CD4-positive, alpha-beta T cell treated with Interleukin-1 beta for 1 hour (primary cell): ENCODE results near the gene PPM1E.
"Not testable (repeated sequence)": the region's sequence is repeated elsewhere in the genome, so short reads cannot be mapped to it uniquely, and the experiment has no call there.

Experiments used
- DNase-seq, 2 donors: peaks; one replicate each; pipeline ENCODE4 v3.0.0-alpha.2; 2020 to 2022

PPM1E gene

GRCh38 chr17:58783380-58783779, 27.7 kb downstream of the PPM1E start:
- no peak for DNase-seq

DNA sequence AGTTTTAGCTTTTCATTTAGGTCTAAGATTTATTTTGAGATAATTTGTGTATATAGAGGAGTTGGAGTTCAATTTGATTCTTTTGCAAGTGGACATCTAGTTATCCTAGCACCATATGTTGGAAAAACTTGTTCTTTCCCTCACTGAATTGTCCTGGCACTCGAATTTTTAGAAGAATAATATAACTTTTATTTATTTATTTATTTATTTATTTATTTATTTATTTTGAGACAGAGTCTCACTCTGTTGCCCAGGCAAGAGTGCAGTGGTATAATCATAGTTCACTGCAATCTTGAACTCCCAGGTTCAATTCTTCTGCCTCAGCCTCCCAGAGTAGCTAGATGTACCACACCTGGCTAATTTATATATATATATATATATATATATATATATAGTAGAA, 29.4 kb downstream of the PPM1E start:
- DNase-seq: no peak

- DNase-seq: no peak
These were observed 31.1 kb downstream of the PPM1E start for GRCh38 chr17:58786586-58787295.

- no peak for DNase-seq
These were observed 32.5 kb downstream of the PPM1E start for GRCh38 chr17:58788199-58788598.

GRCh38 chr17:58789160-58789559, 33.5 kb downstream of the PPM1E start:
- no peak for DNase-seq

- DNase-seq: no peak
These were observed 34.2 kb downstream of the PPM1E start for GRCh38 chr17:58789831-58790230.

GRCh38 chr17:58794508-58794907, 38.9 kb downstream of the PPM1E start:
- not testable (repeated sequence) for DNase-seq

DNA sequence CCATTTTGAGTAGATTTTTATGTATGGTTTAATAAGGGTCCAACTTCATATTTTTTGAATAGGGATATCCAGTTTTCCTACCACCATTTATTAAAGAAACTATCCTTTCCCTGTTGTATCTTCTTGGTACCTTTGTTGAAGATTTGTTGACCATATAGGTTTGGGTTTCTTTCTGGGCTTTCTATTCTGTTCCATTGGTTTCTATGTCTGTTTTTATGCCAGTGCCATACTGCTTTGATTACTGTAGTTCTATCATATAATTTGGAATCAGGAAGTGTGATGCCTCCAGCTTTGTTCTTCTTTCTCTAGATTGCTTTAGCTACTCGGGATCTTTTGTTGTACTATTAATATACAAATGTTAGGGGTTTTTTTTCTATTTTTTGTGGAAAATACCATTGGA, 46.5 kb downstream of the PPM1E start:
- no peak for DNase-seq

DNA sequence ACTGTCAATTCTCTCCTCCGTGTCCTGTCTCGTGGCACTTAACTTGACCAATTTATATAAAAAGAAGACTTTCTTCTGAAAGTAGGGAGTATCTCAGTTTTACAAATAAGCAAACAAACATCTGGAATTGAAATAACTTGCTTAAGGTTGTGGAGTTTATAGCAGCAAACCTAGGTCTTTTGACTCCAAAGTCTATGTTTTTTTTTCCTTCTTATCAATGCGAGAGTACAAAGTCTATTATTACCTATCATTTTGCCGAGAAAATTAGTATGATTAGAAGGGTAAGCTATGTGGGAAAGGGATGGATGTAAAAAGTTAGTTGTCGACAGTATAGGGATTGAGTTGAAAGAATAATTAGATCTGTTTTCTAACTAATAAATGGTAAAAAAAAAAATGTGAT, 50.4 kb downstream of the PPM1E start:
- DNase-seq: no peak

GRCh38 chr17:58808609-58809563, 53.2 kb downstream of the PPM1E start:
- no peak for DNase-seq

- no peak for DNase-seq
These were observed 53.9 kb downstream of the PPM1E start for GRCh38 chr17:58809564-58809936.

DNA sequence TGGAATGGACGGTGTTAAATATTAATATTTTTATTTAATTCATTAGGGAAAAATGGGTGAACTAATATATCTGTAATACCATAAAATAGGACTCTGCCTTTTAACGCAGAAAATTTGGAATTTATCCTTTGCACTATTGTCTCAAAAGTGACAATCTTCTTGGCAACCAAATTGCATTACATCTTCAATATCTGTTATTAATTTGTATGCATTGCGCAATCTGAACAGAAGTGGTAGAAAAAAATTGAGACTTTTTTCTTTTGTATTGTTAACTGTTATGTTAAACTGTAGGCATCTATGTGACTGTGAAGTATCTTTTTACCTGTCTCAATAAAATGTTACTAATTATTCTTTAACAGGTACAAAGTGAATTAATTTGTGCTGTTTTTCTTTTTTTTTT, 55.6 kb downstream of the PPM1E start:
- DNase-seq: no peak

GRCh38 chr17:58813712-58814111, 58.1 kb downstream of the PPM1E start:
- no peak for DNase-seq

DNA sequence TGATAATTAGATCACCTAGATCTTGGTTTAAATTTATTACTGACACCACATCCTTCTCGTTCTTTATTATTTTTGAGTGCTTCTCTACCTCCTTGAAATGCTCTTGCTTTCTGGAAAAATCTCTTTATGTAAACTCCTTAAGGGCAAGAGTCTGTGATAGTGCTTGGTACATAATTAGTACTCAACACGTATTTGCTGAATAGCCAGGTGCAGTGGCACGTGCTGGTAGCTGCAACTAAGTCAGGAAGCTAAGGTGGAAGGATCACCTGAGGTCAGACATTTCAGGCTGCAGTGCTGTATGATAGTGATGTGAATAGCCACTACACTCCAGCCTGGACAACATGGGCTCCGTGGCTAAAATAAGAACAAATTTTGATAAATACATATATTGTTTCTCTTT, 63.0 kb downstream of the PPM1E start:
- no peak for DNase-seq

DNA sequence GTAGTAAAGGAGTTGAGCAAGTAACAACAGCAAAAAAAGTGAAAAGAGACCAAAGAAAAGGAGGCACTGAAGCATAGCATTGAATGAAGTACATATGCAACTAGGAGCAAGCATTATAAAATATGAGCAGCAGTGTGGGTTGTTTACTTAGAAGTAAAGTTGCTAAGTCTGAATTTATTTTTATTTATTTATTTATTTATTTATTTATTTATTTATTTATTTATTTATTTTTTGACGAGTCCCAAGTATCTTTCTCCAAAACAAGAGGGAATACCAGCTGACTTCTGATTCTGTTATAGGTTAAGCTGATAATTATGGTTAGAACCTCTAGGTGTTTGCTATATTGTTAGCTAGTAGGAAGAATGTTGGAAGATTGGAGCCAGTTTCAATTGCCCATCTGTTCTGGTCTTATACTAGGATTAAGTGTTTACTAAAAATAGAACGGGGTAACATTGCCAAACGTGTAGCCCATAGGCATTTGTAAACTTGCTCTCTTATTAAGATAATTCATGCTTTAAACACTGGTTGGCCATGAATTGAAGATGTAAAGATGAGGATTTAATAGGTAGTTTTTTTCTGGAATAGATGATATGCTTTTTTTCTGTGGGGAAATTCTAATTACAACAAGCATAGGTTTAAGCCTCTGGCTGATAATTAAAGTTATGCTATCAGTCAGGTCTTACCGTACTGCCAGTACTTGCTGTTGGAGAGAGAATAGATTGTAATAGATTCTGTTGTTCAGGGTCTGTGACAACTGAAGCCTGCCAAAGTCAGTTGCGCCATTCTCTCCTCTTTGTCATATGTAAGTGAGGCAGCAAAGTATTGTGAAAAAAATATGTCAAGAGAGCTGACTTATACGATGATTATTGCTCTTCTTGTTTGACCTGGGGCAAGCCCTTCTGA, 66.7 kb downstream of the PPM1E start:
- no peak for DNase-seq

DNA sequence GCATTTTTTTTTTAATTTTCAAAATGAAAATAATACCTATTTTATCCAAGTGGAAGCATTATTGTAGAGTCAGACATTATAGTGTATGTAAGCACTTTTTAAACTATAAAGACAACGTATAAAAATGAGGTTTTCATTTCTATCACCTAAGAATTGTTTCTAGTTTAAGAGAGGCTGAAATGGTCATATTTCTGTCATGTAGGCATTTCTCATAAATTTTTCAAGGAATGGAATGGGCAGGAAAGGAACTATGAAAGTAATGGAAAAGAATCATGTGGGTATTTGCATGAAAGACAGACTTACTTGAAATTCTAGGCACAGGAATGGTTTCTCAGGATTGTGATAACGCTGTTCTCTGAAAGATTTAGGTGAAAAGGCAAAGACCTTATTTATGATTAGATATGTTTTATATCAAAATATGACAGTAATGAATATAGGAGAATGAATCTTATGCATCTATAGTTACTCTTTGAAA, 67.4 kb downstream of the PPM1E start:
- no peak for DNase-seq

- DNase-seq: no peak
These were observed 73.6 kb downstream of the PPM1E start for GRCh38 chr17:58829172-58829637.

GRCh38 chr17:58831780-58832179, 76.1 kb downstream of the PPM1E start:
- no peak for DNase-seq

DNA sequence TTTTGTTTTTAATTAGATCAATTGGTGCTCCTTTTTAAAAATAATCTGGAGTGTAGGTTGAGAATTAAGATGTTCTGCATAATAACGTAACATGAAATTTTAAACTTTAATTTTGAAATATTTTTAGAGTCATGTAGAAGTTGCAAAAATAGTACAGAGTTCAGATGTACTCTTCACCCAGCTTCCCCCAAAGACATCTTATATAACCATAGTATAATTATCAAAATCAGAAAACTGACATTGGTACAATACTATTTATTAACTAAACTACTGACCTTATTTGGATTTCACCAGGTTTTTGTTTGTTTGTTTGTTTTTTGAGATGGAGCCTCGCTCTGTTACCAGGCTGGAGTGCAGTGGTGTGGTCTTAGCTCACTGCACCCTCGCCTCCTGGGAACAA, 76.9 kb downstream of the PPM1E start:
- DNase-seq: no peak

- DNase-seq: no peak
These were observed 82.0 kb downstream of the PPM1E start for GRCh38 chr17:58837699-58838098.

DNA sequence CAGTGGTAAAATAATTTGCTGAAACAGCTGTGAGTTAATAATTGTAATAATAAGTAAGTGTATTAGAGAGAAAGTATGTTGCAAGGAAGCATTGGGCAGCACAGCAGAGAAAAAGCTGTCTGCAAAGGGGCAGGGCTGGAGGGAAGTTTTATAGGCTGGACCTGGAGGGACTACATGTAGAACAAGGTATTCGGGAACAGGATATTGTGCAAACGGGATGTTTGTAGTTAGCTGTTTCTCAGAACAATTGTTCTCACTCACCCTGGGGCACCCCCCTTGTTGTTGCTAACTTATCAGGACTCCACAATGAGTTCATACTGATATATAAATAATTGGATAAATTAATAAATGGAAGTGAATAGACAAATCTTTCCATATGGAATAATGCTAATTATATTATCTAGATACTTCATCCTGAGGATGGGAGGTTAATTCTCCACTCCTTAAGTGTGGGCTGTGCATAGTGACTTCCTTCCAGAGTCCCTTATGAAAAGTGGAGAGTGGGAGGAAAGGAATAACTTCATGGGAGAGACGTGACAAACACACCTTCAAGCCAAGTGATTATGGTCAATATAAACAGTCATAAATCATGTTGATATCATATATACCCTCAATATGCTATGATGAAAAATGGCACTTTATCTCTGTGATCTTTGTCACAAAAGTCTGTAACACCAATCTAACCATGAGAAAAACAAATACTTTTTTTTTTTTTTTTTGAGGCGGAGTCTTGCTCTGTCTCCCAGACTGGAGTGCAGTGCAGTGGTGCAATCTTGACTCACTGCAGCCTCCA, 85.4 kb downstream of the PPM1E start:
- DNase-seq: no peak

DNA sequence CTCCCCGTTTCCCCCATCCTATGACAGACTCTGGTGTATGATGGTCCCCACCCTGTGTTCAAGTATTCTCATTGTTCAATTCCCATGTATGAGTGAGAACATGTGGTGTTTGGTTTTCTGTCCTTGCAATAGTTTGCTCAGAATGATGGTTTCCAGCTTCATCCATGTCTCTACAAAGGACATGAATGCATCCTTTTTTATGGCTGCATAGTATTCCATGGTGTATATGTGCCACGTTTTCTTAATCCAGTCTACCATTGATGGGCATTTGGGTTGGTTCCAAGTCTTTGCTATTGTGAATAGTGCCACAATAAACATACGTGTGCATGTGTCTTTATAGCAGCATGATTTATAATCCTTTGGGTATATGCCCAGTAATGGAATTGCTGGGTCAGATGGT, 90.8 kb downstream of the PPM1E start:
- not testable (repeated sequence) for DNase-seq
